Cardiac muscle cell (in vitro differentiated cells and primary cell): Measurements from ENCODE around the gene HYCC2. TPM values are rescaled to one million over a fixed set of nuclear protein-coding genes. Genes with fewer than 3 reads are reported as not detected.

ENCODE experiments used
- DNase-seq, 2 donors: peaks; one replicate each; pipeline versions ENCODE4 v3.0.0 to v3.0.0-alpha.2; 2010 to 2017; ENCODE audit warnings: low read depth in 1 of 2, low spot score in 1 of 2
- H3K27ac ChIP-seq: fragments of 200-600 bp; sonication (generic); 2 replicates; pipeline ENCODE4 v1.5.1; 2016
- H3K27me3 ChIP-seq: fragments of 200-600 bp; sonication (generic); 2 replicates; pipeline ENCODE4 v1.6.0; 2016; ENCODE audit warnings: control low read depth
- H3K36me3 ChIP-seq: fragments of 200-600 bp; sonication (generic); 2 replicates; pipeline ENCODE4 v1.5.1; 2016; ENCODE audit warnings: control low read depth
- H3K4me1 ChIP-seq: fragments of 200-600 bp; sonication (generic); 2 replicates; pipeline ENCODE4 v1.8.1; 2017; ENCODE audit warnings: low read depth, mild to moderate bottlenecking, mixed run types
- H3K4me3 ChIP-seq: fragments of 200-600 bp; sonication (generic); 2 replicates; pipeline ENCODE4 v1.5.1; 2016; ENCODE audit warnings: mild to moderate bottlenecking
- H3K9me3 ChIP-seq: fragments of 200-600 bp; sonication (generic); 2 replicates; pipeline ENCODE4 v1.5.1; 2017; ENCODE audit warnings: low read depth, mild to moderate bottlenecking, control low read depth
- CTCF ChIP-seq: IDR thresholded peaks from 2 replicates; pipeline ENCODE4 v1.5.1; 2012; ENCODE audit warnings: low read depth, mild to moderate bottlenecking, low read length
- polyA plus RNA-seq: library from polyadenylated mRNA; unstranded; fragments of >200 nt; fragmentation: Nextera tagmentation; extraction: Ambion mirVana; gene quantifications from 2 replicates; pipeline ENCODE4 v1.2.1, GENCODE V29; 2016
- total RNA-seq: library from RNA; depleted of rRNA; stranded (reverse); fragments of >200 nt; gene quantifications from 2 replicates; pipeline ENCODE4 v1.2.3, GENCODE V29; 2016

Gene HYCC2
- total and polyA plus RNA-seq, 2 experiments from 2014 or later, result 6.1 to 7.0 TPM

- no peak overlapping the region for H3K4me3 ChIP-seq
- no peaks in the 10 kb centered on the region for H3K9me3 ChIP-seq
- H3K27me3 ChIP-seq, result no peaks in the 10 kb centered on the region
- no peak overlapping the region for H3K27ac ChIP-seq
- TF ChIP-seq CTCF, result no peak
- H3K4me1 ChIP-seq, result no peaks in the 10 kb centered on the region
- H3K36me3 ChIP-seq, result no peaks in the 10 kb centered on the region
- DNase-seq, result no peak
These were observed 37.7 kb upstream of the HYCC2 start for GRCh38 chr2:201109186-201109585.

GRCh38 chr2:201108341-201108740 lies 36.9 kb upstream of the HYCC2 start:
- DNase-seq, result no peak
- no peak for TF ChIP-seq CTCF
- Histone ChIP-seq H3K4me1 (no peaks in the 10 kb centered on the region), H3K27ac (no peak overlapping the region), H3K36me3 (no peaks in the 10 kb centered on the region), H3K27me3 (no peaks in the 10 kb centered on the region), H3K4me3 (no peak overlapping the region), H3K9me3 (no peaks in the 10 kb centered on the region)

GRCh38 chr2:201107624-201108023 lies 36.2 kb upstream of the HYCC2 start:
- TF ChIP-seq CTCF, result no peak
- Histone ChIP-seq H3K27me3 (no peaks in the 10 kb centered on the region), H3K36me3 (no peaks in the 10 kb centered on the region), H3K9me3 (no peaks in the 10 kb centered on the region), H3K27ac (no peak overlapping the region), H3K4me1 (no peaks in the 10 kb centered on the region), H3K4me3 (no peak overlapping the region)
- no peak for DNase-seq

- Histone ChIP-seq H3K36me3 (no peaks in the 10 kb centered on the region), H3K4me3 (no peak overlapping the region), H3K27ac (no peak overlapping the region), H3K27me3 (no peaks in the 10 kb centered on the region), H3K9me3 (no peaks in the 10 kb centered on the region), H3K4me1 (no peaks in the 10 kb centered on the region)
- no peak for TF ChIP-seq CTCF
- DNase-seq, result no peak
These were observed 34.3 kb upstream of the HYCC2 start for GRCh38 chr2:201105759-201106158.

- no peaks in the 10 kb centered on the region for H3K4me1 ChIP-seq
- no peak for TF ChIP-seq CTCF
- H3K27me3 ChIP-seq, result no peaks in the 10 kb centered on the region
- no peak overlapping the region for H3K4me3 ChIP-seq
- no peaks in the 10 kb centered on the region for H3K9me3 ChIP-seq
- no peak overlapping the region for H3K27ac ChIP-seq
- no peak for DNase-seq
- no peaks in the 10 kb centered on the region for H3K36me3 ChIP-seq
These were observed 29.0 kb upstream of the HYCC2 start for GRCh38 chr2:201100497-201100896.

GRCh38 chr2:201093573-201093972 lies 22.1 kb upstream of the HYCC2 start:
- no peak for TF ChIP-seq CTCF
- H3K9me3 ChIP-seq, result no peaks in the 10 kb centered on the region

More at GRCh38 chr2:201093573-201093972, 22.1 kb upstream of the HYCC2 start:
- no peak overlapping the region for H3K4me3 ChIP-seq
- no peak overlapping the region for H3K27ac ChIP-seq
- H3K36me3 ChIP-seq, result no peaks in the 10 kb centered on the region
- DNase-seq, result peak in 1 of 2 donors; percentile 54
- no peaks in the 10 kb centered on the region for H3K27me3 ChIP-seq
- no peaks in the 10 kb centered on the region for H3K4me1 ChIP-seq
